ENCODE results near the gene LECT2.

LECT2 gene

DNA sequence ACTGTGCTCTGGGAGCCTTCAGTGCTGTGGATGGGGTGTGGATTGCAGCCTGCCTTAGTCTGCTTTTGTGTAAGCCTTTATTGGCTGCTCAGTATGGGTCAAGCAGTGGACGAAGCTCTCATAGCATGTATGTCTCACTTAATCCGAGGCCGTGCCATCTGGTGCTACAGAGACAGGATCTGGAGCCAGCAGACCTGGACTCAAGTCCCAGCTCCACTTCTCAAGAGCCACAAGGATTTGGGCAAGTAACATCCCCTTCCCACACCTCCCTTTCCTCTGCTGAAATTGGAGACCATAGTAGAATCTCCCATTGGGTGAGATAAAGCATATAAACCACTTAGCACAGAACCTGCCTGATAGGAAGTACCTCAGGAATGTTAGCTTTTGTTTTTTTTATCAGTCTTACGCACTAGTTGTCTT is 23.4 kb upstream of the LECT2 start:
- DNase-seq = no peak

GRCh38 chr5:135977375-135977928 is 22.7 kb upstream of the LECT2 start:
- DNase-seq = peak in 1 of 2 experiments; percentile 4

DNA sequence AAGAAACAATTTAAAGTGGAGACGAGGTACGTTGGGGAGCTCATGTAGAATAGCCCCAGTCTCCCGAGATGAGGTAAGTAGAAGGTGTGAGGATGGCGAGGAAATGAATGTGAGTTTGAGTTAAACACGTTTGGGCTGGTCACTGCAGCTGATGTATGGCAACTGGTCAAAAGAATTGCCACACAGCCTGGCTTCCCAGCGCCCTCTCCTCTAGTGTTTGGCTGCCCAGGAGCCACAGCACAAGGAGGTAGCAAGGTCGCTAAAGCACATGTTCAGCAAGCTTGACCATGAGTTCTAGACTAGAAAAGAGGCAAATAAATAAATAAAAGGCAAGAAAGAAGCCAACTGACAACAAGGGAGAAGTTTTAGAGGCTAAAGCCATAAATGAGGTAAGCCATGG is 21.4 kb upstream of the LECT2 start:
- DNase-seq = no peak

- DNase-seq = no peak
Observed at GRCh38 chr5:135975122-135975521, 20.3 kb upstream of the LECT2 start.

DNA sequence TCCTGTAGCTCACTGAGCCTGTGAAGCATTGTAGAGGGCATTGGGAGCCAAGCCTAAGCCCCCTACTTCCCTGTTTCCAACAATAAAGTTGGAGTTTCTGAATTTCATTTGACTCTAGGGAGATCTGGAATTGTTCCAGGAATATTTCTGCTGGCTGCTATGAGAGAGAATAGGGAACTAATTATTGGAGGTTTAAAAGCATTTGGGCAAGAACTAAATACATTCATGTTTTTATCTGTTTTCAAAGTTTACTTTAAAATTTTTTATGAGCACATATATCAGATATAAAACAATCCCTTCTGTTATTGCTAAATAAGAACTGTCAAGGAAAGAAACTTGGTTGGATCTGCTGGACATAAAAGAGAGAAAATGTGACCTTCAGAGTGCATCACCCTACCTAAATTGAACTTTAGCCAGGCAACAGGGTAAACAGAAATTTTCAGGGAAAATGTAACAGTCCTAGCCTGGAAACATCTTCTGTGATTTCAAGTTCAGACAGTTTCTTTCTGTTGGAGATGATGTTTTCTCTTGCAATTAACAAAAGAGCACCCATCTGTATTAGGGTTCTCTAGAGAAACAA is 19.3 kb upstream of the LECT2 start:
- DNase-seq = no peak

DNA sequence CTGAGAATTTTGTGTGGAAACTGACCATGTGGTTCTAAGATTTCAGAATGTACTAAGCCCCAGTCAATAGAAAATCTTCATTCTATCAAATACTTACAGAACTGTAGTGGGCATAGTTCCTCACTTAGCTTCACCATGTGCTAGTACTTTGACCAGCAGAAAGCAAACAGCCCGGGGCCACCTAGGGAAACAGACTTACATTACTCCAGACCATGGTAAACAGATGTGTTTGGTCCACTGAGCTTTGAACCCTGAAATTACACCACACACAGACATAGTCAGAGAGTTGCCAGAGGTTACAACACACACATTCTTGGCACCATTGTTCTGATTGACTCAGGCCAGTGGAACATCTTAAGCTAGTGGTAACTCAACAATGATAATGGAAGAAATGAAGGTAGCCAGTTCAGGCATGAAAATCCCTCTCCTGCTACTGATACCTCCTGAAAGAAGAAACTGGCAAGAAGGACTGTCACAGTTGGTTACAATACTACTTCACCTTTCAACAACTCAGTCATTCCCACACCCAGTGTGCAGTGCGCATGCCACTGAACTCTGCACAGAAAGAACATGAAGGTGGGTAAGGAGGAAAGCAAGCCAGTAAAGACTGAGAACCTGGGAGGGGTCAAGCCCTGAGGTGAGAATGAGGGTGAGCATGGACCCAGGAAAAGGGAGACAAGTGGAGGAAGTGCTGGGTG is 18.7 kb upstream of the LECT2 start:
- DNase-seq = no peak

DNA sequence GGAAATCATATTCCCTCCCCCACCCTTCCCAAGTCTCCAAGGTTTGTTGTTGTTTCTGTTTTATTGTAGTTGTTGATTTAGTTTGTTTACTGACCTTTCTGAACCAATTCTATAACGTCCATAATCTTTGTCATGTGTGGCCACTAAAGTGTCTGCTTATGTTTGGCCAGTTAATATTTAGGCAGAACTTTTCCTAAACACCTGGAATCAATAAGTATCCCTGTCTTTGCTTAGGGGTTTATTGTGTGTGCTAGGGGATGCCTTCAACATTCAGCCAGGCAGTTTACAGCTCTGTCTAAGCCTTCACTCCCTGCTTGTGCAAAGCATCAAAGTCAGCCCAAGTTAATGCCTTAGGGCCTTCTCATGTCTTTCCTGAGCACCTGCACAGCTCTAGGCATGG is 16.9 kb upstream of the LECT2 start:
- no peak for DNase-seq

DNA sequence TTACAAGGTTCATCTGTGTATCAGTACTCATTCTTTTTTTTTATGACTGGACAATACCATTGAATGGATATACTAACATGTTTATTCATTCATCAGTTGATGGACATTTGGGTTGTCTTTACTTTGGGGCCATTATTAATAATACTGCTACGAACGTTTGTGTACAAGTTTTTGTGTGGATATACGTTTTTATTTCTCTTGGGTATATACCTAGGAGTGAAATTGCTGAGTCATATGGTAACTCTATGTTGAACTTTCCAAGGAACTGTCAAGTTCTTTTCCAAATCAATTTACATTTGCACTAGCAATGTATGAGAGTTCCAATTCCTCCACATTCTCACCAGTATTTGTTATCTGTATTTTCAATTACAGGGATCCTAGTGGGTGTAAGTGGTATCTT is 12.0 kb upstream of the LECT2 start:
- DNase-seq = no peak

- no peak for DNase-seq
Observed at GRCh38 chr5:135966165-135966564, 11.4 kb upstream of the LECT2 start.

DNA sequence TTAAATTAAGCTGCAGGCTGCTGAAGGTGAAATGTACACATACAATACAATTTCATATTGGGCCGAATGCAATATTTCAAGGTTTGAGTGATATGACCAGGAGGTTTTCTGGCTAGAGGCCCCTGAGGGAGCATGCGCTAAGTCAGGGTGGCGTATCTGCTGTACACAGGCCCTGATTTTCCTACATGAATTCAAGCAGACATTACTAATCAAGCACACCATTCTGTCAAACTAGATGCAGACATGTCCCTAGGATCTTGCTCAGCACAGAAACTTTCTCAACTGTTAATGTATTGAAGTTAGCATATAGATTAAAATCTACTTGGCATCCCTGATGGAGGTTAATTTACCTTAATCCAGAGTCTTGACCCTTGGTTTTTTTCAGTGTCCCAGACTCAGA is 10.7 kb upstream of the LECT2 start:
- no peak for DNase-seq

GRCh38 chr5:135964670-135965320 is 10.0 kb upstream of the LECT2 start:
- no peak for DNase-seq

DNA sequence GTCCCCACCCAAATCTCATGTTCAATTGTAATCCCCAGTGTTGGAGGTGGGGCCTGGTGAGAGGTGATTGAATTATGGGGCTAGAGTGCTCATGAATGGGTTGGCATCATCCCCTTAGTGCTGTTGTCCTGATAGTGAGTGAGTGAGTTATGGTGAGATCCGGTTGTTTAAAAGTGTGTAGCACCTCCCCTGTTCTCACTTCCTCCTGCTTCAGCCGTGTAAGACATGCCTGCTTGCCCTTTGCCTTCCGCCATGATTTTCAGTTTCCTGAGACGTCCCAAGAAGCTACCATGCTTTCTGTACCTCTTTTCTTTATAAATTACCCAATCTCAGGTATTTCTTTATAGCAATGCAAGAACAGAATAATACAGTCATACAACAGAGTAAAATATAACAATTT is 742 bp upstream of the LECT2 start:
- no peak for DNase-seq

DNA sequence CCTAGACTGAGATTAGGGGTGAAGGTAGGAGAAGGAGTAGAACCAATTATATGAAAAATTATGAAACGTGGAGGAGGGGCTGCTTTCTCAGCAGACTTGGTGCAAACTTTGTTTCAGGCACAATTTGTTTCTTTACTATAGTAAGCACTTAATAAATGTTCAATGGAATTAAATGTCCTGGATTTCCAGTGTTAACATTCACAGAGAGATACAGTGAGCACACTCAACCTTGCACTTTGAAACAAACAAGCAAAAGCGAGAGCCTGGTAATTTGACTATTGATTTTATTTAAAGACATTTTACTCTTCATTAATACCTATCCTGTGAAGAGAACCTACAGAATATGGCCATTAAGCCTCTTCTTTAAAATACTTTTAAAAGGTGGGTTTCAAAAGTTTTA is 933 bp downstream of the LECT2 start:
- no peak for DNase-seq

DNA sequence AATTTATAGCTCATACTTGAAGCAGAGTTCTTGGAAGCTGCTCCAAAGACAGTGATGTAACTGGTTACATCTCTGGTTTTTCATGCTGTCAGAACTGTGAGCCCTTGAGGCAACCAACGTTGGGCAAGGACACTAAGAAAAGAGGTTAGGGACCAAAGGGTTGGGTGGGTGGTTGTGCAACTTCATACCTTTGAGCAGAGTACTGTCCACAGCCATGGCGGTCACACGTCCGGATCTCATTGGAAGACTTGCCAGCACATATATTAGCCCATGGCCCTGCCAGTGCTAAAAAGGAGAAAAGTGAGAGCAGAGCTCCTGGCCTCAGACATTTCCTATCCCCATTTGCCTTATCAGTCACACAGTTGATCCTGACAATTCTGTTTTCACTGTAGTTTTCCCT is 2.1 kb downstream of the LECT2 start:
- DNase-seq = no peak

DNA sequence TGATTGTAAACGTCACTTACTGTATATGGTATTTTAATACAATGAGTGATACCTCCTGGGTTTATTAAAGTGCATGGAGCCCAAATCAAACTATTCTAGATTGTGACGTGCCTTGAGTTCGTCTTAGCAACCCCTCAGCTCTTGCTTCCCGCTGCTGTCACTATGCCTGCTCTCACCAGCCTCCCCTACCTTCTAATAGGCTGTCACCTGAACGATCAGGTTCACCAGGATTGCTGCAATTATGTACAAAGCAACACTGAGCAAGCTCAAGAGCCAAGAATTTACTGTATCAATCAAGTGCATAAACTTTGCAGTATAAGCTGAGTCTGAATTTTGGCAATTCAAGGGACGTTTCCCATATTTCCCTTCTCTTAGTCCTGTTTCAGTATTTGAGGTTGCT is 3.0 kb downstream of the LECT2 start:
- no peak for DNase-seq

GRCh38 chr5:135951257-135951656 is 3.5 kb downstream of the LECT2 start:
- DNase-seq = no peak

DNA sequence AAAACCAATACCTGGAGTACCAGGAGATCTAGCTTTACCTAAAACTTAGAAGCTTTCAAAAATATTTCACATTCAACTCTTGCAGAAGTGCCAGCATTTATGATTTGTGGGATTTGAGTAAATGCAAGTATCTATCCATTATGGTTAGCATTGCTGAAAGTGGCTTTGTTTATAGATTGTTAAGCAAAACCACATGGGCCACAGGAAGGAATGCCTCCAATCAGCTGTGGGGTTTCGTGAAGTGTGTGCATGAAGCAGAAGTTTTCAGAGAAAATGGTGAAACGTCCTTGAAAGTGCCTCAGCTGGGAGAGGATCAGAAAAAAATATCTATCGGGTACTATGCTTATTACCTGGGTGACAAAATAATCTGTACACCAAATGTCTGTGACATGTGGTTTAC is 4.2 kb downstream of the LECT2 start:
- DNase-seq = no peak

GRCh38 chr5:135944967-135945560 is 9.7 kb downstream of the LECT2 start:
- DNase-seq = no peak

DNA sequence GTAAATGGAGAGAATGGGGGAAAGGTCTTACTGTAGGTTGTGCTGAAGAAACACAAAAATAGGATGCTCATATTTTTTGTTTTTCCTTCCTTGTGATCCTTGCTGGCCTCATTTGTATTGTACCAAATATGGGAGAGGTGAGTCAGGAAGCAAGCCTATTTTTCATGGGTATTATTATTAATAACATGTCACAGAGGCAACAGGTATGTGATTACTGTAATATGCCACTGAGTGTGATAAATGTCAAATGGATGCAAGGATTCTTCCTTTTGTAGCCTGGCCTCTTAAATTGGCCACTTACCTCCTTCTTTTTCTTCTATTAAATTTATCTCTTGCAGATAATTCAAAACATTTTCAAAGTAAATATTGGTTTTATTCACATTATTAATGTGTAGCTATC is 10.2 kb downstream of the LECT2 start:
- DNase-seq = no peak

GRCh38 chr5:135942202-135942771 is 12.5 kb downstream of the LECT2 start:
- no peak for DNase-seq

GRCh38 chr5:135941711-135942110 is 13.1 kb downstream of the LECT2 start:
- no peak for DNase-seq

DNA sequence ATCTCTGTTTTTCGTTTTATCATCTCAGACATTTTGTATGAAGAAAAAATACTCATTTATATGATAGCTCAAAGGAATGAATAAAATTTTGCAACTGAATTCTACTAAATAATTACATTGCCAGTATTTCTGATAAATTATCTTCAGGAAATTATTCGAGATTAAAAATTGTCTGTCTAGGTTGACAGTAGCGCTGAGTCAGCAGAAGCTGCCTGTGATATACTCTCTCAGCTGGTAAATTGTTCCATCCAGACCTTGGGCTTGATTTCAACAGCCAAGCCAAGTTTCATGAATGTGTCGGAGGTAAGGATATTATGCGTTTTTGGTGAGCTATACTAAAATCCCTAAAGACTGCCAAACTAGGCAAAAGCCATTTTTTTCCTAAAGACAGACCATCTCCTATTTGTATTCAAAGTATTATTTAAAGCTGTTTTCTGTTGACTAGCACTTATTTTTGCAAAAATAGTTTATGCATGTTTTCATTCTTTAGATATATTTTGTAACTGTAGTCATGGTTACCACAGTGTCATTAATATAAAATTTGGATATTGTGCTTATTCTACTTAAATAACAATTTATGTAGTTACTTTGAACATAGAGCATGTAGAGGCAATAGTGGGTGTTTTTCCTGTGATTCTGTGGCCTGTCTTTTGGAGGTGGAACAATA is 17.4 kb downstream of the LECT2 start:
- no peak for DNase-seq

- no peak for DNase-seq
Observed at GRCh38 chr5:135934939-135935338, 19.8 kb downstream of the LECT2 start.

All from activated CD4-positive, alpha-beta T cell treated with anti-CD3 and anti-CD28 coated beads, Interleukin-2, amount 50 U/mL, for 4 hours (primary cell).